ENCODE data around the gene SRRM2.

GRCh38 chr16:2749936-2750335 lies 2.5 kb upstream of the SRRM2 start:
- TF ChIP-seq, protein P1, sequence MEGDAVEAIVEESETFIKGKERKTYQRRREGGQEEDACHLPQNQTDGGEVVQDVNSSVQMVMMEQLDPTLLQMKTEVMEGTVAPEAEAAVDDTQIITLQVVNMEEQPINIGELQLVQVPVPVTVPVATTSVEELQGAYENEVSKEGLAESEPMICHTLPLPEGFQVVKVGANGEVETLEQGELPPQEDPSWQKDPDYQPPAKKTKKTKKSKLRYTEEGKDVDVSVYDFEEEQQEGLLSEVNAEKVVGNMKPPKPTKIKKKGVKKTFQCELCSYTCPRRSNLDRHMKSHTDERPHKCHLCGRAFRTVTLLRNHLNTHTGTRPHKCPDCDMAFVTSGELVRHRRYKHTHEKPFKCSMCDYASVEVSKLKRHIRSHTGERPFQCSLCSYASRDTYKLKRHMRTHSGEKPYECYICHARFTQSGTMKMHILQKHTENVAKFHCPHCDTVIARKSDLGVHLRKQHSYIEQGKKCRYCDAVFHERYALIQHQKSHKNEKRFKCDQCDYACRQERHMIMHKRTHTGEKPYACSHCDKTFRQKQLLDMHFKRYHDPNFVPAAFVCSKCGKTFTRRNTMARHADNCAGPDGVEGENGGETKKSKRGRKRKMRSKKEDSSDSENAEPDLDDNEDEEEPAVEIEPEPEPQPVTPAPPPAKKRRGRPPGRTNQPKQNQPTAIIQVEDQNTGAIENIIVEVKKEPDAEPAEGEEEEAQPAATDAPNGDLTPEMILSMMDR (IDR thresholded peaks at IDR 0.05; ENCODE audit: insufficient read depth, low read depth, low read length): no peak
- TF ChIP-seq EZH2 (IDR thresholded peaks at IDR 0.05; ENCODE audit: insufficient read depth, low read length): no peak
